Stimulated activated CD8-positive, alpha-beta memory T cell treated with anti-CD3 and anti-CD28 coated beads, Interleukin-4, amount 100 ng/mL, for 24 hours (primary cell): Measurements from ENCODE around the gene GALNT11.
"Not testable (repeated sequence)": the region's sequence is repeated elsewhere in the genome, so short reads cannot be mapped to it uniquely, and the experiment has no call there.

Experiments used
- DNase-seq: peaks from one replicate; pipeline ENCODE4 v3.0.0-alpha.2; 2020; ENCODE audit warnings: low read depth

Gene GALNT11

DNA sequence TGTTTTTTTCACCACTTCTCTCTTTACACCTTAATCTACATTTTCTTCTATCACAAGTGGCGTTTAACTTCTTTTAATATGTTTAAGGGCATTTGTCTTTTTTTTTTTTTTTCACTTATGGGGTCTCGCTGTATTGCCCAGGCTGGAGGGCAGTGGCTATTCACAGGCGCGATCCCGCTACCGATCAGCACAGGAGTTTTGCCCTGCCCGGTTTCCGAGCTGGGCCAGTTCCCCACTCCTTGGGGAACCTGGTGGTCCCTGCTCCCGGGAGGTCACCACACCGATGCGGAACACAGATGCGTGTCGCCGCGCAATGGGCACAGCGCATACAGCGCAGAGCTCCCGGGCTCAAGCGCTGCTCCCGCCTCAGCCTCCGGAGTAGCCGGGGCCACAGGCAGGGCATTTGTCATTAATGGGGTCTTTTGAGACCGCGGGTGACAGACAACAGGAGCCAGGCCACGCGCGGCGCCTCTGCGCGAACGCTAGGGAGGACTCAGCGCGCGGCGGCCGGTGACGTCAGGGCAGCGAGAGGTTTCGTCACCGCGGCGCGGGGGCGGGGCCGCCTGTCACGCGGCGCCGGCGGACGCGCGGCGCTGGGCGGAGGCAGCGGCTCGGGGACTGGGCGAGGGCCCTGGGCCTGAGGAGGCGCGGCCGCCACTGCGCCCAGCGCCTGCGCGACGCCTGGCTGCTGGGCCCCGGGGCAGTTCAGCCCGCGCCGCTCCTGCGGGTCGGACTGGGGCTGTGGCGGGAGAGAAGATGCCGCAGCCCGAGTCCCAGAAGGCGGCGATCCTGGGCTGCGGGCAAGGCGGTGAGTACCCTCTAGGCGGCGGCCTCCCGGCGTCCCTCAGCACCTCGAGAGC, at the start of gene GALNT11:
TSS of gene GALNT11 (plus strand) at position 598 of the 860 bp plus-strand sequence. CDS start 68,554 bp downstream, outside the sequence.
- DNase-seq = peak; percentile 78

DNA sequence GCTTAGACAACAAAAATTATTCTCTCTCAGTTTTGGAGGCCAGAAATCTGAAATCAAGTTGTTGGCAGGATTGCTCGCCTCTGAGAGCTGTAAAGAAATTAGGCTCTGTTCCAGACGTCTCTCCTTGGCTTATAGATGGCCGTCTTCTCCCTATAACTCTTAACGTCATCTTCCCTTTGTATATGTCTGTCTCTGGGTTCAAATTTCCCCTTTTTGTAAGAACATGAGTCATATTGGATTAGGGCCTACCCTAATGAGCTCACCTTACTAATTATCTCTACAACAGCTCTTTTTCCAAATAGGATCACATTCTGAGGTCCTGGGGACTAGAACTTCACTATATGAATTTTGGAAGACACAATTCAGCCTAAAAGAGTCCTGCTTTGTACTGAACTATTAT, 46.9 kb upstream of the GALNT11 start:
- DNase-seq = no peak

- DNase-seq = no peak
These were observed 44.3 kb upstream of the GALNT11 start for GRCh38 chr7:151981223-151981622.

- no peak for DNase-seq
These were observed 42.7 kb upstream of the GALNT11 start for GRCh38 chr7:151982806-151983205.

DNA sequence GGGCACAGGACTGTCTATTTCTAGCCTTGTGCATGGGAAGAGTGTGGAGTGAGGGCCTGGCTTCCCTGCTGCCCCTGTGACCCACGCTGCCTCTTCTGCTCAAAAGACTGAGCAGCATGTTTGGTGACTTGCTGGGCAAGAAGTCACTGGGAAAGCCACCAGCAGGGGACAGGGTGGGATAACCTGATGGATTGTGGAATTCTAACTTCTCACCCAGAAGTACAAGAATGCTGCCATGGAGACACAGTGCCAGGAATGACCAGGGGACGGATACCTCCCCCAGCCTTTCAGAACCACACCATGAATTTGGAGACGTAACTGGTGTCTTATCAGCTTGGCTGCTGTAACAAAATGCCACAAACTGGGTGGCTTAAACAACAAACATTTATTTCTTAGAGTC, 40.9 kb upstream of the GALNT11 start:
- no peak for DNase-seq

GRCh38 chr7:151987748-151988529, 37.5 kb upstream of the GALNT11 start:
- DNase-seq = no peak

GRCh38 chr7:151992375-151992774, 33.1 kb upstream of the GALNT11 start:
- peak; percentile 33 for DNase-seq

GRCh38 chr7:151993977-151994676, 31.3 kb upstream of the GALNT11 start:
- no peak for DNase-seq

DNA sequence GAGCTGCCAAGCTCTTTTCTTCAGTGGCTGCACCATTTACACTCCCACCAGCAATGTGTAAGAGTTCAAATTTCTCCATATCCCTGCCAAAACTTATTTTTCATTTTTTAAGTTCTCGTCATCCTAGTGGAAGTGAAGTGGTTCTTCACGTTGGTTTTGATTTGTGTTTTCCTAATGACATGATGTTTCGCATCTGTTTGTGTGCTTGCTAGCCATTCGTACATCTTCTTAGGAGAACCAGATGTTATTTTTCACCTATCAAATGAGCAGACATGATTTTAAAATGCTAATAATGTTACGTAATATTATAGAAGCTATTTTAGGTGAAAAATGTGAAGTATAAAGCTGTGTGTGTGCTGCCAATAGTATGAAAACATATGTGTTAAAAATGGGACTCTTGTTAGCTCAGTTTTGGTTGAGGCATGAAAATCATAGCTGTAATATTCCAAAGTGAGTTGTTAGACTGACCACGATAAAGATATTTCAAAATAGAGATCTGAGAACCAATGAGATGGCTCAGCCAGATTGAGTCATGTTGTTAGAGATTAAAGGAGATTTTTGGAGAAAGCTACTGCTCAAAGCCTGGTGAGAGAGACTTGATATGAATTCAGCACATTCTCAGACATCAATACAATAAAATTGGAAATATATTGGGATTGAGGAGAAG, 25.9 kb upstream of the GALNT11 start:
- no peak for DNase-seq

DNA sequence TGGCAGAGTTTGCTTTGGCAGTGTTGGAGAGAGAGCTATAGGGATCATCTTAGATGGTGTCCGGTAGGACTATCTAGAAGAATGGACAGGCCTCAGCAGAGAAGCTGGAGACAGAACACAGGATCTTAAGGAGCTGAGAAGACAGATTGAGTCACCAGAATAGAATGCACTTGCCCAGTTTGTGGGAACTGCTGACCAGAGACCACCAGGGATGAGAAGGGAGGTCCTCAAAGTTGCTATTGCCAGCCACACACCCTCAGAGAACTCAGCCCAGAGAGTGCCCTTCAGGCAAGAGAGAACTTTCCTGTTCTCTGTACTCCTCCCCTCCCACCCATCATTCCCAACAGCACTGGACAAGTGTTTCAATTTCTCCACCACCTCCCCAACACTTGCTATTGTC, 25.3 kb upstream of the GALNT11 start:
- no peak for DNase-seq

- no peak for DNase-seq
These were observed 19.1 kb upstream of the GALNT11 start for GRCh38 chr7:152006336-152006735.

GRCh38 chr7:152011860-152012259, 13.6 kb upstream of the GALNT11 start:
- DNase-seq = no peak

GRCh38 chr7:152013230-152013629, 12.2 kb upstream of the GALNT11 start:
- DNase-seq = no peak

GRCh38 chr7:152013974-152014373, 11.5 kb upstream of the GALNT11 start:
- DNase-seq = no peak

DNA sequence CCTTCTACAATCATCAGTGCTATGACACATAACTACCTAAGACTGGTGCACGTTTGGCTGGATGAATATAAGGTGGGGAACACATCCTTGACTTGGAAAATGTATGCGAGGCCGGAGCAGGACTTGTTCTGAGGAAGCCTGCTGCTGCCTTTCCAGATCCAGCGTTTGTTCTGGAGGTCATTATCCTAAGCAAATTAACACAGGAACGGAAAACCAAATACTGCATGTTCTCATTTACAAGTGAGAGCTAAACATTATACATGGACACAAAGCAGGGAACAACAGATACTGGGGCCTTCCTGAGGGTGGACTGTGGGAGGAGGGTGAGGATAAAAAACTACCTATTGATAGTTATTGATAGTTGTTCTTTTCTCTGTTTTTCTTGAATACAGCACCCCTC, 10.8 kb upstream of the GALNT11 start:
- DNase-seq = no peak

DNA sequence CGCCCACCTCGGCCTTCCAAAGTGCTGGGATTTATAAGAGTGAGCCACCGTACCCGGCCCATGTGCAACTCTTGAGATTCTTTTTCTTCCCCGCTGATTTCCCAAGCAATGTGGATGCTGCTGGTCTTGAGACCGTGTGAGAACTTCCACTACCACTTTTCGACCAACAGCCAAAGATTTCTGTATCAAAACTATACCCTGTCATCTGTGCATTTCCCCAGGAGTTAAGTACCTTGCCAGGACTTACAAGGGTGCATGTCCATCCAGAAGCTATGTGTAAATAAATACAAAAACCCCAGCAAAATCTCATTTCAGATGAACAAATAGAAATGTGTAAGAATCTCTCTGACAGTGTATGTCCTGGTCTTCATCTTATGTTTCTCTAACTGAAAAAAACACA, 9.9 kb upstream of the GALNT11 start:
- no peak for DNase-seq

DNA sequence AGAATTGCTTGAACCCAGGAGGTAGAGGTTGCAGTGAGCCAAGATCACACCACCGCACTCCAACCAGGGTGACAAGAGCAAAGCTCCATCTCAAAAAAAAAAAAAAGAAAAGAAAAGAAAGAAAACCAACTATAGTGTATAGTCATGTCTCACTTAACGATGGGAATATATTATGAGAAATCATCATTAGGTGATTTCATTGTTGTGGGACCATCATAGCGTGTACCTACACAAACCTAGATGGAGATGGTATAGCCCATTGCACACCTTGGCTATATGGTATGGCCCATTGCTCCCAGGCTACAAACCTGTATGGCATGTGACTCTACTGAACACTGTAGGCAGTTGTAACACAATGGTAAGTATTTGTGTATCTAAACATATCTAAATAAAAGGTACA, 8.5 kb upstream of the GALNT11 start:
- DNase-seq = no peak

- not testable (repeated sequence) for DNase-seq
These were observed 7.8 kb upstream of the GALNT11 start for GRCh38 chr7:152017683-152018082.

DNA sequence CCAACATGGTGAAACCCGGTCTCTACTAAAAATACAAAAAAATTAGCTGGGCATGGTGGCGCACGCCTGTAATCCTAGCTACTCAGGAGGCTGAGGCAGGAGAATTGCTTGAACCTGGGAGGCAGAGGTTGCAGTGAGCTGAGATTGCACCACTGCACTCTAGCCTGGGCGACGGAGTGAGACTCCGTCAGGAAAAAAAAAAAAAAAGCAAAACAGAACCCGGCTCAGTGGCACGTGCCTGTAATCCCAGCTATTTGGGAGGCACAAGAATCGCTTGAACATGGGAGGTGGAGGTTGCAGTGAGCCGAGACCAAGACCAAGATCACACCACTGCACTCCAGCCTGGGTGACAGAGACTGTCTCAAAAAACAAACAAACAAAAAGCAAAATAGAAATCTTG, 3.7 kb upstream of the GALNT11 start:
- DNase-seq = not testable (repeated sequence)

GRCh38 chr7:152025937-152026890, 740 bp downstream of the GALNT11 start:
- no peak for DNase-seq
